CD14-positive monocyte (primary cell): Measurements from ENCODE around the gene TDRD1. TPM values are rescaled to one million over a fixed set of nuclear protein-coding genes. Genes with fewer than 3 reads are reported as not detected.

Experiments used
- DNase-seq, 3 donors: peaks; one replicate each; pipeline ENCODE4 v3.0.0-alpha.2; 2011 to 2022
- H2AFZ ChIP-seq: 2 replicates; pipeline ENCODE4 v1.6.0; 2012; ENCODE audit warnings: mild to moderate bottlenecking, low read depth, low read length, inconsistent platforms; ENCODE audit not compliant: insufficient read depth, poor library complexity, severe bottlenecking
- H3K27ac ChIP-seq, 2 donors: 1 replicate in 1 of 2; 2 replicates in 1 of 2; pipeline ENCODE4 v1.5.1; 2012 to 2013; ENCODE audit warnings: low read length in 2 of 2, control low read depth in 1 of 2, inconsistent platforms in 1 of 2, low read depth in 1 of 2, mild to moderate bottlenecking in 1 of 2
- H3K27me3 ChIP-seq, 2 donors: one replicate each; pipeline versions ENCODE4 v1.6.0 to v1.6.1; 2011 to 2013; ENCODE audit warnings: low read length in 2 of 2; ENCODE audit not compliant: control insufficient read depth in 2 of 2, insufficient read depth in 2 of 2
- H3K36me3 ChIP-seq, 2 donors: replicated peaks in 1 of 2; 1 replicate in 1 of 2; 2 replicates in 1 of 2; pipeline versions ENCODE4 v1.5.1 to v1.6.1; 2012 to 2013; ENCODE audit warnings: low read length in 2 of 2, control low read depth in 1 of 2, inconsistent platforms in 1 of 2, mild to moderate bottlenecking in 1 of 2; ENCODE audit not compliant: insufficient read depth in 2 of 2, control insufficient read depth in 1 of 2
- H3K4me1 ChIP-seq, 2 donors: 1 replicate in 1 of 2; 2 replicates in 1 of 2; pipeline versions ENCODE4 v1.5.1 to v1.6.1; 2012 to 2013; ENCODE audit warnings: low read length in 2 of 2, control low read depth in 1 of 2, inconsistent platforms in 1 of 2, mild to moderate bottlenecking in 1 of 2, moderate library complexity in 1 of 2; ENCODE audit not compliant: insufficient read depth in 2 of 2, control insufficient read depth in 1 of 2
- H3K4me2 ChIP-seq: replicated peaks from 2 replicates; pipeline ENCODE3; 2012; ENCODE audit warnings: low read length, moderate library complexity, mild to moderate bottlenecking; ENCODE audit not compliant: poor library complexity, severe bottlenecking; ENCODE audit errors: extremely low read depth
- H3K4me3 ChIP-seq, 3 experiments: fragments of 200-600 bp in 1 of 3; sonication (generic) in 1 of 3; replicated peaks in 1 of 3; 1 replicate in 2 of 3; 2 replicates in 1 of 3; pipeline ENCODE4 v1.5.1; 2011 to 2013; ENCODE audit warnings: low read length in 3 of 3, mild to moderate bottlenecking in 3 of 3, control low read depth in 2 of 3, low read depth in 2 of 3, inconsistent platforms in 1 of 3, moderate library complexity in 1 of 3
- H3K79me2 ChIP-seq: 2 replicates; pipeline ENCODE4 v1.6.0; 2012; ENCODE audit warnings: mild to moderate bottlenecking, control low read depth, inconsistent platforms, low read length, moderate library complexity; ENCODE audit not compliant: insufficient read depth
- H3K9ac ChIP-seq: 2 replicates; pipeline ENCODE4 v1.6.0; 2017; ENCODE audit warnings: low read length, mild to moderate bottlenecking; ENCODE audit not compliant: insufficient read depth, poor library complexity, severe bottlenecking
- H3K9me3 ChIP-seq, 2 donors: replicated peaks in 1 of 2; 1 replicate in 1 of 2; 2 replicates in 1 of 2; pipeline versions ENCODE4 v1.5.1 to v1.6.1; 2012 to 2013; ENCODE audit warnings: low read length in 2 of 2, control low read depth in 1 of 2; ENCODE audit not compliant: control insufficient read depth in 1 of 2, insufficient read depth in 1 of 2
- H4K20me1 ChIP-seq: 2 replicates; pipeline ENCODE4 v1.6.0; 2012; ENCODE audit warnings: mild to moderate bottlenecking, low read length, control low read depth, moderate library complexity; ENCODE audit not compliant: insufficient read depth
- H3K27ac Mint-ChIP-seq, 7 donors: one replicate each; pipeline ENCODE4 v1.8.0; 2020; ENCODE audit warnings: mild to moderate bottlenecking in 7 of 7, mixed read lengths in 7 of 7, moderate library complexity in 6 of 7, inconsistent platforms in 2 of 7
- H3K27me3 Mint-ChIP-seq, 3 donors: one replicate each; pipeline ENCODE4 v1.8.0; 2021 to 2022; ENCODE audit warnings: low read depth in 3 of 3, mild to moderate bottlenecking in 3 of 3, mixed read lengths in 3 of 3, moderate library complexity in 3 of 3, inconsistent platforms in 1 of 3
- H3K36me3 Mint-ChIP-seq, 2 donors: one replicate each; pipeline ENCODE4 v1.8.0; 2020; ENCODE audit warnings: mixed read lengths in 2 of 2, inconsistent platforms in 1 of 2, mild to moderate bottlenecking in 1 of 2
- H3K4me1 Mint-ChIP-seq: one replicate; pipeline ENCODE4 v1.8.0; 2020; ENCODE audit warnings: mild to moderate bottlenecking, mixed read lengths
- H3K4me3 Mint-ChIP-seq, 2 donors: one replicate each; pipeline ENCODE4 v1.8.0; 2020; ENCODE audit warnings: mild to moderate bottlenecking in 2 of 2, mixed read lengths in 2 of 2, moderate library complexity in 1 of 2
- H3K9me3 Mint-ChIP-seq, 7 donors: one replicate each; pipeline ENCODE4 v1.8.0; 2020 to 2022; ENCODE audit warnings: mixed read lengths in 7 of 7, mild to moderate bottlenecking in 6 of 7, moderate library complexity in 6 of 7, inconsistent platforms in 2 of 7
- WGBS: methylation state at CpG from one replicate; pipeline ENCODE4 v1.1.5; 2013; ENCODE audit warnings: missing lambda C conversion rate; ENCODE audit not compliant: insufficient coverage; 5-methylcytosine and 5-hydroxymethylcytosine counted together
- intact Hi-C, 2 donors: fragments of 100-400 bp; cut with micrococcal nuclease; formaldehyde crosslinking; loops; one replicate each; pipeline versions ENCODE4 v1.15.0 to v1.15.1; 2023
- polyA plus RNA-seq, 3 donors: library from polyadenylated mRNA; depleted of rRNA in 1 of 3; unstranded in 2 of 3; stranded (reverse) in 1 of 3; fragments of 300-500 nt in 2 of 3; fragments of >200 nt in 1 of 3; fragmentation: Illumina TruSeq in 2 of 3; gene quantifications; 1 replicate in 2 of 3; 2 replicates in 1 of 3; pipeline ENCODE4 v1.2.3, GENCODE V29; 2012 to 2021
- TF ChIP-seq, protein P1 (sequence below): fragments of 200-600 bp; IDR thresholded peaks from one replicate; pipeline ENCODE4 v1.8.0; 2022; ENCODE audit warnings: antibody characterized with exemption, mild to moderate bottlenecking

TDRD1 gene
- polyA plus RNA-seq, 3 donors: not detected

DNA sequence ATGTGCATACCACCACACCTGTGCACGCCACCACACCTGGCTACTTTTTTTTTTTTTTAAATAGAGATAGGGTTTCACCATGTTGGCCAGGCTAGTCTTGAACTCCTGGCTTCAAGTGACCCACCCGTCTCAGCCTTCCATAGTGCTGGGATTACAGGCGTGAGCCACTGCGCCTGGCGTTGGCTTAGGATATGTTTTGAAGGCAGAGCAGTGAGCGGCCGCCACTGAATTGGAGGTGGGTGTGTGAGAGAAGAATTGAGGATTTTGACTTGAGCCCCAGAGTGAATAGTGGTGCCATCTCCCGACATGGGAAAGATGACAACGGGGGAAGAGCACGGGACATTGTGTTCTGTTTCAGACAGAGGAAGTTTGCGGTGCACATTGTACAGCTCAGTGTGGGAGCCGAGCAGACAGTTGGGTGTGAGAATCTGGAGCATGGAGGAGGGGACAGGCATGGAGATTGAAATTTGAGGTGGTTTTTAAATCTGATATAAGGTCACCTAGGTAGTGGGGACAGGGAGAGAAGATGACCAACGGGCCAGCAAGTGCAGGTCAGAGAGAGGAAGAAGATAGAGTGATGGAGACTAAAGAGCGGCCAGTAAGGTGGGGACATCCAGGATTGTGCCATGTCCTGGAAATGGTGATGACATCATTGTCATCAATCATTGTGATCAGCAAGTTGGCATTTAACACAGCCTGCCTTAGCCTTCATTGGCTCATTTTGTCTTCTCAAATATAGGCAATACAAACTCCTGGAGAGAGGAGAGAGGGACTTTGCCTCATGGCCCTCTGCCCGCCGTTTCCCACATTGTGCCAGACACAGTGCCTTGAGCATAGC is 95.7 kb downstream of the TDRD1 start:
- intact Hi-C loops: no loop called here
- H3K36me3 ChIP-seq: no peaks in the 10 kb centered on the region
- no peaks in the 10 kb centered on the region for H3K4me1 ChIP-seq
- H3K4me3 ChIP-seq: no peak overlapping the region
- H3K4me3 Mint-ChIP-seq: no peak overlapping the region
- H2AFZ ChIP-seq: no peak overlapping the region
- no peaks in the 10 kb centered on the region for H3K79me2 ChIP-seq
- H3K27me3 Mint-ChIP-seq: peaks cover 4 to 7% (median 6%) of the 10 kb centered on the region in 3 donors
- TF ChIP-seq, protein P1, sequence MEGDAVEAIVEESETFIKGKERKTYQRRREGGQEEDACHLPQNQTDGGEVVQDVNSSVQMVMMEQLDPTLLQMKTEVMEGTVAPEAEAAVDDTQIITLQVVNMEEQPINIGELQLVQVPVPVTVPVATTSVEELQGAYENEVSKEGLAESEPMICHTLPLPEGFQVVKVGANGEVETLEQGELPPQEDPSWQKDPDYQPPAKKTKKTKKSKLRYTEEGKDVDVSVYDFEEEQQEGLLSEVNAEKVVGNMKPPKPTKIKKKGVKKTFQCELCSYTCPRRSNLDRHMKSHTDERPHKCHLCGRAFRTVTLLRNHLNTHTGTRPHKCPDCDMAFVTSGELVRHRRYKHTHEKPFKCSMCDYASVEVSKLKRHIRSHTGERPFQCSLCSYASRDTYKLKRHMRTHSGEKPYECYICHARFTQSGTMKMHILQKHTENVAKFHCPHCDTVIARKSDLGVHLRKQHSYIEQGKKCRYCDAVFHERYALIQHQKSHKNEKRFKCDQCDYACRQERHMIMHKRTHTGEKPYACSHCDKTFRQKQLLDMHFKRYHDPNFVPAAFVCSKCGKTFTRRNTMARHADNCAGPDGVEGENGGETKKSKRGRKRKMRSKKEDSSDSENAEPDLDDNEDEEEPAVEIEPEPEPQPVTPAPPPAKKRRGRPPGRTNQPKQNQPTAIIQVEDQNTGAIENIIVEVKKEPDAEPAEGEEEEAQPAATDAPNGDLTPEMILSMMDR: no peak
- H3K27ac ChIP-seq: no peak overlapping the region
- no peak overlapping the region for H3K9ac ChIP-seq
- no peaks in the 10 kb centered on the region for H3K4me1 Mint-ChIP-seq
- H3K27ac Mint-ChIP-seq: no peak overlapping the region
- no peaks in the 10 kb centered on the region for H3K9me3 ChIP-seq
- no peaks in the 10 kb centered on the region for H3K27me3 ChIP-seq
- 90% methylated on average over 15 of the region's 16 CpGs for WGBS
- H3K36me3 Mint-ChIP-seq: no peaks in the 10 kb centered on the region
- no peak overlapping the region for H3K4me2 ChIP-seq
- no peak for DNase-seq
- no peaks in the 10 kb centered on the region for H4K20me1 ChIP-seq
- H3K9me3 Mint-ChIP-seq: peaks cover 0 to 2% (median 0%) of the 10 kb centered on the region in 7 donors

- H3K9me3 Mint-ChIP-seq: peaks cover 0 to 2% (median 0%) of the 10 kb centered on the region in 7 donors
- intact Hi-C loops: no loop called here
- TF ChIP-seq, protein P1: no peak
Measured at GRCh38 chr10:114276066-114276465, 96.9 kb downstream of the TDRD1 start.

More at GRCh38 chr10:114276066-114276465, 96.9 kb downstream of the TDRD1 start:
- no peak for DNase-seq
- Histone ChIP-seq H2AFZ (no peak overlapping the region), H3K4me3 (no peak overlapping the region), H3K27me3 (no peaks in the 10 kb centered on the region), H3K9me3 (no peaks in the 10 kb centered on the region), H3K4me1 (no peaks in the 10 kb centered on the region), H3K9ac (no peak overlapping the region), H3K36me3 (no peaks in the 10 kb centered on the region), H3K79me2 (no peaks in the 10 kb centered on the region), H4K20me1 (no peaks in the 10 kb centered on the region), H3K4me2 (no peak overlapping the region), H3K27ac (no peak overlapping the region)
- Mint-ChIP-seq H3K27me3 (peaks cover 4 to 6% (median 4%) of the 10 kb centered on the region in 3 donors), H3K36me3 (no peaks in the 10 kb centered on the region), H3K27ac (no peak overlapping the region), H3K4me1 (no peaks in the 10 kb centered on the region), H3K4me3 (no peak overlapping the region)
- 95% methylated on average over 5 of the region's 6 CpGs for WGBS
